ENCODE measurements around the gene ACD.

The ACD gene

GRCh38 chr16:67676939-67677338 lies 16.9 kb upstream of the ACD start:
- FAIRE-seq (no peak), DNase-seq (ENCODE audit: extremely low spot score, insufficient read length, low read depth) (no peak)

DNA sequence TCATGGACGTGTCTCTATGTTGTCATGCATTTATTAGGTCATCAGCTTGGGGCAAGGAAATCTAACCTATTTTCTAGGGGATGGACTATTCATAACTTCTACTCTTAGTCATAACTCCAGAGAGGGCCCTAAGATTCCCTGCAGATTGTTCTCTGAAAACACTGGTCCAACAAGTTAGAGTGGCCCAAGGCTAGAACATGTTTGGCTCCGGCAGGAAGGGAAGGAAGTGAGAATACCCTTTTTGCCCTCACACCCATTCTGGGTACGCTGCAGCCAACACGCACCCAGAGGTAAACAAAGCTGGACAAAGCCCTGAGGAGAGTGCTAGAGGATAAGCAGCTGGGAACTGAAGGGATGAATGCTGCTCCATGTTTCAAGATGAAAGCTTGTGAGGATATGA lies 16.5 kb upstream of the ACD start:
- DNase-seq (ENCODE audit: extremely low spot score, insufficient read length, low read depth) (no peak), FAIRE-seq (no peak)

DNA sequence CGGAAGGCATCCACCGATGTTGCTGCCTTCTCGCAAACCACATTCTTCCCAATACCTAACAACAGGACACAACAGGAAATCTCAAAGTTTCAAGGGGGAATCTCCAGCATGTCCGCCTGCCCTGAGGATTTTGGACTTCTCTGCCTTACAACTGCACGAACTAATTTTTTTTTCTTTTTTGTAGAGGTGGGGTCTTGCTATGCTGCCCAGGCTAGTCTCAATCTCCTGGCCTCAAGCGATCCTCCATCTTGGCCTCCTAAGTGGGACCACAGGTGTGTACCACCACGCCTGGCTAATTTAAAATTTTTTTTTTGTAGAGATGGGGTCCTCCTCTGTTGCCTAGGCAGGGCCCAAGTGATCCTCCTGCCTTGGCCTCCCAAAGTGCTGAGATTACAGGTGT lies 15.9 kb upstream of the ACD start:
- no peak for DNase-seq (ENCODE audit: extremely low spot score, insufficient read length, low read depth)

DNA sequence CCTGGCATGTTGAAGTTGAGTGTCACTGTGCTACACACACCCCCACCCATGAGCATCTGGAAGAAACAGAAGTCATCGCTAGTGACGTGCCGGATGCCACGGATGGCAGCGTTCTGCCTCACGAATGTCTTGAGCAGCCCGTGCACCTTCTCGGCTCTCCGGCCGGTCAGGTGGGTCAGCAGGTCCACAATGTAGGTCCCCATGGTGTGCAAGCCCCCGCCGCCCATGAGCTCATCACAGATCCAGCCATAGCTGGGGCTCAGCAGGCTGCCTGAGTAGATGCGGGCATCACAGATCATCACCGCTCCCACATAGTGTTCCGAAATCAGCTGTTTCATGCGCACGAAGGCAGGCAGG lies 15.5 kb upstream of the ACD start:
- FAIRE-seq: no peak

More for the DNA sequence above, 15.9 kb upstream of the ACD start:
- FAIRE-seq: no peak

GRCh38 chr16:67674851-67675578 lies 15.0 kb upstream of the ACD start:
- FAIRE-seq: no peak
- no peak for DNase-seq (ENCODE audit: extremely low spot score, insufficient read length, low read depth)

More for the DNA sequence above, 15.5 kb upstream of the ACD start:
- DNase-seq (ENCODE audit: extremely low spot score, insufficient read length, low read depth): no peak

GRCh38 chr16:67673712-67674580 lies 13.9 kb upstream of the ACD start:
- no peak for FAIRE-seq
- no peak for DNase-seq (ENCODE audit: extremely low spot score, insufficient read length, low read depth)

GRCh38 chr16:67672739-67673662 lies 12.9 kb upstream of the ACD start:
- FAIRE-seq: peak; percentile 89
- peak; percentile 80 for DNase-seq (ENCODE audit: extremely low spot score, insufficient read length, low read depth)

DNA sequence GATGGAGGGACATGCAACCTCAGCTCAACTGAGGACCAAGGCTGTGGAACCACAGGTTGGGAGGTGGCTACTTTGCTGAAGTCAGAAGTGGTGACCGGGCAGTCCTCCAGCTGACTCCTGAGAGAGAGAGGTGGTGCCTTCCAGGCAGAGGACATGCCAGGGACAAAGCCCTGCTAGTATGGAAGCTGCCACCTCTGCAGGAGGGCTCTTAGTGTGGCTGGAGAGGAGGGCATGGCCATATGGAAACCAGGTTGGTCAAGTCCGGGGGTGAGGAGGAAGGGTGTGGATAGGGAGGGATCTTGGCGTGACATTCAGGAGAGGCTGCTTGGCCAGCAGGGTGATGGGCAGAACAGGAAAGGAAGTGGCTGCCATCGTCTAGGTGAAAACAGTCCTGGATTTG lies 12.2 kb upstream of the ACD start:
- DNase-seq (ENCODE audit: extremely low spot score, insufficient read length, low read depth): no peak
- no peak for FAIRE-seq

- DNase-seq (ENCODE audit: extremely low spot score, insufficient read length, low read depth) (no peak), FAIRE-seq (no peak)
Measured at GRCh38 chr16:67669499-67670101, 9.5 kb upstream of the ACD start.

- DNase-seq (ENCODE audit: extremely low spot score, insufficient read length, low read depth): no peak
- no peak for FAIRE-seq
Measured at GRCh38 chr16:67668495-67669157, 8.6 kb upstream of the ACD start.

- peak; percentile 95 for FAIRE-seq
Measured at GRCh38 chr16:67667817-67668494, 7.9 kb upstream of the ACD start.

GRCh38 chr16:67667453-67667816 lies 7.4 kb upstream of the ACD start:
- FAIRE-seq: no peak
- no peak for DNase-seq (ENCODE audit: extremely low spot score, insufficient read length, low read depth)

More at GRCh38 chr16:67667817-67668494, 7.9 kb upstream of the ACD start:
- peak; percentile 81 for DNase-seq (ENCODE audit: extremely low spot score, insufficient read length, low read depth)

DNA sequence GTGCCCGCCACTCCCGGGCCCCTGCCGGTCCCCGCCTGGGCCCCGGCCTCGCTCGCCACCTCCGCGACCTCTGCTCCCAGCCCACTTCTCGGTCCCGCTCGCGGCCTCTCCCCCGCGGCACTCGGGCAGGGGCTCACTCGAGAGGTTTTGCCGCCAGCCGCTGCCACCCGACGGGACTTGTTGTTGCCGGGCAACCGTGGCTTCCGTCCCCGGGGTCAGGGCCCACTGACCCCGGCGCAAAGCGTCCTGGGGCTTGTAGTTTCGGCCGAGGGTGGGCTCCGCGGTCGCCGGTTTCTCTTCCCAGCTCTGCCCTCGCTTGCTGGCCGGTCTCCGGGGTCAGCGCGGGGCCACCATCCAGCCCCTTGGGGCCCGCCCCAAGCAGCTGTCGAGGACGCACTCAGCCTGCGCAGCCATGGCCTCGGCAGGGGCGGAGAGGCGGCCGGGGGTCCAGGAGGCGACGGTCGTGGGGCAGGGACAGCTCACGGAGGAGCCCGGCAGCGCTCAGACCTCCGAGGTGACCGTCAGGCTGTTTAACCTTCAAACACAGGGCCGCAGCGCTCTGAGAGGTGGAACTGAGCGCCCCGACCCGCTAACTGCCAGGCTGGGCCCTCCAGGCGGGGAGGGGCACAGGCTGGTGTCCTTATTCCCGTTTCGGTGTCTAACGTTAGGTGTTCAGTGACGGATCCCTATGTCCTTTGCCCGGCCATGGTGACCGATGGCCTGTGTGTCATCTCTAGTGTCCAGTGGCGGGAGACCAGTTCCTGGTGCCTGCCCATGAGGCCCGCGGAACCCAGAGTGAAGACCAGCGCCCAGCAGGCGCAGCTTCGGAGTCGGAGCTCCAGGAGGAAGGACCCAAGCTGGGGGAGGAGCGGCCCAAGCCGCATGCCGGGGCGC lies 6.7 kb upstream of the ACD start, which contains the start of the genes C16orf86 and ENKD1:
TSS of gene C16orf86 (plus strand) at position 256 of the 894 bp plus-strand sequence. CDS start at position 413, 157 bp downstream.
TSS of gene ENKD1 (minus strand) at position 192 of the 894 bp plus-strand sequence. CDS start 308 bp downstream, outside the sequence.
- peak; percentile 84 for DNase-seq (ENCODE audit: extremely low spot score, insufficient read length, low read depth)
- peak; percentile 86 for FAIRE-seq

GRCh38 chr16:67666032-67666551 lies 6.0 kb upstream of the ACD start:
- FAIRE-seq: no peak
- DNase-seq (ENCODE audit: extremely low spot score, insufficient read length, low read depth): no peak

- no peak for FAIRE-seq
- DNase-seq (ENCODE audit: extremely low spot score, insufficient read length, low read depth): no peak
Measured at GRCh38 chr16:67665598-67665997, 5.5 kb upstream of the ACD start.

- no peak for FAIRE-seq
- DNase-seq (ENCODE audit: extremely low spot score, insufficient read length, low read depth): no peak
Measured at GRCh38 chr16:67664871-67665270, 4.8 kb upstream of the ACD start.

- no peak for DNase-seq (ENCODE audit: extremely low spot score, insufficient read length, low read depth)
- no peak for FAIRE-seq
Measured at GRCh38 chr16:67664258-67664657, 4.2 kb upstream of the ACD start.

- DNase-seq (ENCODE audit: extremely low spot score, insufficient read length, low read depth) (no peak), FAIRE-seq (no peak)
Measured at GRCh38 chr16:67663877-67664222, 3.8 kb upstream of the ACD start.
